G401.6 (cell line): ENCODE results near the gene THADA.

Source experiments
- FAIRE-seq: peaks from 2 replicates; lab custom pipeline; 2012; peaks lifted over from hg19 to GRCh38; lab: Jason Lieb, UNC

Gene THADA

GRCh38 chr2:43346602-43347567 is 249.0 kb downstream of the THADA start:
- FAIRE-seq, result no peak

GRCh38 chr2:43345872-43346271 is 250.0 kb downstream of the THADA start:
- FAIRE-seq, result no peak

GRCh38 chr2:43345391-43345813 is 250.4 kb downstream of the THADA start:
- FAIRE-seq, result no peak

GRCh38 chr2:43344868-43345373 is 250.9 kb downstream of the THADA start:
- FAIRE-seq, result no peak

GRCh38 chr2:43343573-43344304 is 252.1 kb downstream of the THADA start:
- FAIRE-seq, result no peak

- FAIRE-seq, result no peak
Measured at GRCh38 chr2:43341959-43342757, 253.7 kb downstream of the THADA start.

- FAIRE-seq, result no peak
Measured at GRCh38 chr2:43340945-43341356, 254.9 kb downstream of the THADA start.

GRCh38 chr2:43340066-43340465 is 255.8 kb downstream of the THADA start:
- no peak for FAIRE-seq

- FAIRE-seq, result no peak
Measured at GRCh38 chr2:43333656-43334144, 262.1 kb downstream of the THADA start.

GRCh38 chr2:43333101-43333655 is 262.7 kb downstream of the THADA start:
- FAIRE-seq, result no peak

- no peak for FAIRE-seq
Measured at GRCh38 chr2:43332653-43333052, 263.2 kb downstream of the THADA start.

- FAIRE-seq, result no peak
Measured at GRCh38 chr2:43331422-43331821, 264.4 kb downstream of the THADA start.

- FAIRE-seq, result no peak
Measured at GRCh38 chr2:43329637-43330036, 266.2 kb downstream of the THADA start.

GRCh38 chr2:43328832-43329231 is 267.0 kb downstream of the THADA start:
- FAIRE-seq, result no peak

- FAIRE-seq, result no peak
Measured at GRCh38 chr2:43328133-43328532, 267.7 kb downstream of the THADA start.

GRCh38 chr2:43327119-43327518 is 268.7 kb downstream of the THADA start:
- no peak for FAIRE-seq

- no peak for FAIRE-seq
Measured at GRCh38 chr2:43326101-43326825, 269.6 kb downstream of the THADA start.

- FAIRE-seq, result no peak
Measured at GRCh38 chr2:43325107-43325811, 270.6 kb downstream of the THADA start.

- no peak for FAIRE-seq
Measured at GRCh38 chr2:43324259-43325106, 271.4 kb downstream of the THADA start.
